ENCODE measurements around the gene ZNF677. TPM values are rescaled to one million over a fixed set of nuclear protein-coding genes. Genes with fewer than 3 reads are reported as not detected.
A peak's percentile ranks its signal among the peaks of the same experiment; 100 is the strongest.
"Not testable (repeated sequence)": the region's sequence is repeated elsewhere in the genome, so short reads cannot be mapped to it uniquely, and the experiment has no call there.

Gene ZNF677
- total RNA-seq = 1 to 10 TPM; 8.6 to 8.8 TPM

GRCh38 chr19:53254411-53255341, at the start of gene ZNF677:
Gene ZNF677 (minus strand): TSS chr19:53254873. CDS start chr19:53251550, 3,323 bp downstream.
- Mint-ChIP-seq H3K27me3 (no peaks in the 10 kb centered on the region), H3K4me3 (peak within 1 kb of the TSS; percentile 82), H3K36me3 (ENCODE audit: low read depth) (peaks cover 40% of the 10 kb centered on the region), H3K27ac (peak within 1 kb of the TSS; percentile 85), H3K9me3 (peaks cover 47% of the 10 kb centered on the region), H3K4me1 (peaks cover 13% of the 10 kb centered on the region)
- DNase-seq = peak; percentile 86
- CTCF ChIA-PET = no interaction called here
- POLR2A ChIA-PET = no interaction called here

- peaks cover 27% of the 10 kb centered on the region for H3K9me3 Mint-ChIP-seq
- H3K4me3 Mint-ChIP-seq; DNase-seq; H3K27ac Mint-ChIP-seq; H3K27me3 Mint-ChIP-seq; CTCF ChIA-PET; H3K36me3 Mint-ChIP-seq (ENCODE audit: low read depth); POLR2A ChIA-PET; H3K4me1 Mint-ChIP-seq: not testable (repeated sequence)
Observed at GRCh38 chr19:53301341-53301740, 46.7 kb upstream of the ZNF677 start.

GRCh38 chr19:53294786-53295441, 40.2 kb upstream of the ZNF677 start:
- DNase-seq = no peak
- CTCF ChIA-PET = no interaction called here
- Mint-ChIP-seq H3K9me3 (peaks cover 42% of the 10 kb centered on the region), H3K27me3 (no peaks in the 10 kb centered on the region), H3K27ac (no peak overlapping the region), H3K4me3 (no peak overlapping the region), H3K4me1 (no peaks in the 10 kb centered on the region), H3K36me3 (ENCODE audit: low read depth) (peaks cover 4% of the 10 kb centered on the region)
- POLR2A ChIA-PET = no interaction called here

GRCh38 chr19:53290758-53291549, 36.3 kb upstream of the ZNF677 start:
- no peaks in the 10 kb centered on the region for H3K4me1 Mint-ChIP-seq
- H3K27ac Mint-ChIP-seq = no peak overlapping the region
- DNase-seq = no peak
- peaks cover 51% of the 10 kb centered on the region for H3K9me3 Mint-ChIP-seq
- POLR2A ChIA-PET = no interaction called here
- peaks cover 4% of the 10 kb centered on the region for H3K36me3 Mint-ChIP-seq (ENCODE audit: low read depth)
- no peak overlapping the region for H3K4me3 Mint-ChIP-seq
- H3K27me3 Mint-ChIP-seq = no peaks in the 10 kb centered on the region
- CTCF ChIA-PET = no interaction called here

GRCh38 chr19:53285087-53285486, 30.4 kb upstream of the ZNF677 start:
- H3K4me3 Mint-ChIP-seq = no peak overlapping the region
- ChIA-PET CTCF (no interaction called here), POLR2A (no interaction called here)
- H3K27ac Mint-ChIP-seq = no peak overlapping the region
- H3K9me3 Mint-ChIP-seq = peaks cover 34% of the 10 kb centered on the region
- H3K27me3 Mint-ChIP-seq = no peaks in the 10 kb centered on the region
- H3K36me3 Mint-ChIP-seq (ENCODE audit: low read depth) = no peaks in the 10 kb centered on the region
- H3K4me1 Mint-ChIP-seq = no peaks in the 10 kb centered on the region
- DNase-seq = no peak

- peaks cover 24% of the 10 kb centered on the region for H3K9me3 Mint-ChIP-seq
- CTCF ChIA-PET; DNase-seq; H3K4me1 Mint-ChIP-seq; H3K36me3 Mint-ChIP-seq (ENCODE audit: low read depth); H3K4me3 Mint-ChIP-seq; POLR2A ChIA-PET; H3K27ac Mint-ChIP-seq; H3K27me3 Mint-ChIP-seq: not testable (repeated sequence)
Observed at GRCh38 chr19:53281947-53282346, 27.3 kb upstream of the ZNF677 start.

GRCh38 chr19:53275480-53275879, 20.8 kb upstream of the ZNF677 start:
- no peak overlapping the region for H3K27ac Mint-ChIP-seq

GRCh38 chr19:53272044-53272443, 17.4 kb upstream of the ZNF677 start:
- no peaks in the 10 kb centered on the region for H3K4me1 Mint-ChIP-seq
- CTCF ChIA-PET = no interaction called here
- H3K9me3 Mint-ChIP-seq = peaks cover 37% of the 10 kb centered on the region
- no peaks in the 10 kb centered on the region for H3K27me3 Mint-ChIP-seq
- no peak overlapping the region for H3K4me3 Mint-ChIP-seq
- H3K36me3 Mint-ChIP-seq (ENCODE audit: low read depth) = no peaks in the 10 kb centered on the region
- no peak overlapping the region for H3K27ac Mint-ChIP-seq
- DNase-seq = no peak
- POLR2A ChIA-PET = no interaction called here

More at GRCh38 chr19:53275480-53275879, 20.8 kb upstream of the ZNF677 start:
- Mint-ChIP-seq H3K4me1 (no peaks in the 10 kb centered on the region), H3K9me3 (peaks cover 38% of the 10 kb centered on the region), H3K36me3 (ENCODE audit: low read depth) (no peaks in the 10 kb centered on the region), H3K27me3 (no peaks in the 10 kb centered on the region), H3K4me3 (no peak overlapping the region)
- ChIA-PET CTCF (no interaction called here), POLR2A (no interaction called here)
- DNase-seq = no peak

- H3K9me3 Mint-ChIP-seq = peaks cover 43% of the 10 kb centered on the region
- H3K27me3 Mint-ChIP-seq; POLR2A ChIA-PET; H3K36me3 Mint-ChIP-seq (ENCODE audit: low read depth); H3K4me3 Mint-ChIP-seq; H3K4me1 Mint-ChIP-seq; H3K27ac Mint-ChIP-seq; DNase-seq; CTCF ChIA-PET: not testable (repeated sequence)
Observed at GRCh38 chr19:53269861-53270260, 15.2 kb upstream of the ZNF677 start.

GRCh38 chr19:53267623-53268022, 12.9 kb upstream of the ZNF677 start, which contains the start of gene VN1R4:
Gene VN1R4 (minus strand): TSS chr19:53267723. CDS start chr19:53267665, 58 bp downstream.
- H3K4me1 Mint-ChIP-seq; H3K36me3 Mint-ChIP-seq (ENCODE audit: low read depth); H3K4me3 Mint-ChIP-seq; CTCF ChIA-PET; H3K27ac Mint-ChIP-seq; H3K27me3 Mint-ChIP-seq; POLR2A ChIA-PET; DNase-seq: not testable (repeated sequence)
- H3K9me3 Mint-ChIP-seq = peaks cover 44% of the 10 kb centered on the region

- CTCF ChIA-PET, DNase-seq, H3K4me3 Mint-ChIP-seq, POLR2A ChIA-PET, H3K27me3 Mint-ChIP-seq, H3K27ac Mint-ChIP-seq: not testable (repeated sequence)
- peaks cover 35% of the 10 kb centered on the region for H3K9me3 Mint-ChIP-seq
- H3K4me1 Mint-ChIP-seq = peaks cover 13% of the 10 kb centered on the region
- H3K36me3 Mint-ChIP-seq (ENCODE audit: low read depth) = peaks cover 16% of the 10 kb centered on the region
Observed at GRCh38 chr19:53257715-53258342, 3.2 kb upstream of the ZNF677 start, which contains the start of gene VN1R2. Gene VN1R2 (plus strand): TSS chr19:53258292. CDS start chr19:53258376, 84 bp downstream.

GRCh38 chr19:53246498-53246897, 8.2 kb downstream of the ZNF677 start:
- no peaks in the 10 kb centered on the region for H3K27me3 Mint-ChIP-seq
- H3K36me3 Mint-ChIP-seq (ENCODE audit: low read depth) = peaks cover 37% of the 10 kb centered on the region
- no peak overlapping the region for H3K4me3 Mint-ChIP-seq
- peaks cover 54% of the 10 kb centered on the region for H3K9me3 Mint-ChIP-seq
- CTCF ChIA-PET = no interaction called here
- H3K4me1 Mint-ChIP-seq = no peaks in the 10 kb centered on the region
- no peak for DNase-seq
- no peak overlapping the region for H3K27ac Mint-ChIP-seq
- POLR2A ChIA-PET = no interaction called here
